Stomach (tissue), 9 donors: ENCODE data around the gene PSMC5. TPM values are rescaled to one million over a fixed set of nuclear protein-coding genes. Genes with fewer than 3 reads are reported as not detected.

ENCODE experiments used
- DNase-seq, 2 donors: peaks; one replicate each; pipeline versions ENCODE4 v3.0.0 to v3.0.0-alpha.2; 2013 to 2019
- H3K27ac ChIP-seq, 5 donors: fragments of 200-600 bp in 4 of 5; sonication (generic) in 4 of 5; one replicate each; pipeline ENCODE4 v1.5.1; 2013 to 2019; ENCODE audit warnings: mild to moderate bottlenecking in 1 of 5, moderate library complexity in 1 of 5
- H3K27me3 ChIP-seq, 3 donors: fragments of 200-600 bp; sonication (generic); one replicate each; pipeline ENCODE4 v1.5.1; 2017 to 2019; ENCODE audit warnings: mixed run types in 1 of 3
- H3K36me3 ChIP-seq, 4 donors: fragments of 200-600 bp; sonication (generic); 1 replicate in 3 of 4; 2 replicates in 1 of 4; pipeline ENCODE4 v1.5.1; 2016 to 2019
- H3K4me1 ChIP-seq, 4 donors: fragments of 200-600 bp; sonication (generic); one replicate each; pipeline ENCODE4 v1.5.1; 2016 to 2019
- H3K4me3 ChIP-seq, 4 donors: fragments of 200-600 bp; sonication (generic) in 3 of 4; one replicate each; pipeline ENCODE4 v1.5.1; 2016 to 2019; ENCODE audit warnings: mild to moderate bottlenecking in 1 of 4
- H3K9me3 ChIP-seq, 4 donors: fragments of 200-600 bp; sonication (generic); one replicate each; pipeline ENCODE4 v1.5.1; 2016 to 2019
- EP300 ChIP-seq: sonication (generic); formaldehyde crosslinking; IDR thresholded peaks from one replicate; pipeline ENCODE4 v1.6.1; 2017; ENCODE audit warnings: antibody characterized with exemption
- POLR2A ChIP-seq, 4 donors: fragments of 450-650 bp; IDR thresholded peaks; one replicate each; pipeline ENCODE4 v1.6.1; 2016; ENCODE audit warnings: antibody characterized with exemption in 4 of 4, control low read depth in 2 of 4, mild to moderate bottlenecking in 1 of 4, moderate library complexity in 1 of 4
- POLR2AphosphoS5 ChIP-seq, 3 donors: sonication (generic); formaldehyde crosslinking; IDR thresholded peaks; one replicate each; pipeline ENCODE4 v1.6.1; 2016; ENCODE audit warnings: antibody characterized with exemption in 3 of 3
- WGBS, 5 donors: extraction: QIAGEN DNeasy Blood & Tissue Kit in 3 of 5; methylation state at CpG; one replicate each; pipeline versions ENCODE4 v1.1.5 to v1.1.7; 2013 to 2018; 5-methylcytosine and 5-hydroxymethylcytosine counted together
- intact Hi-C: fragments of 100-400 bp; cut with DNase I; formaldehyde crosslinking; loops from one replicate; pipeline ENCODE4 v1.15.1; 2023; ENCODE audit warnings: low total_unique reads
- polyA plus RNA-seq, 3 donors: library from polyadenylated mRNA; stranded (reverse); fragments of 200-250 nt; gene quantifications; one replicate each; pipeline ENCODE4 v1.2.3, GENCODE V29; 2013
- total RNA-seq, 5 donors: library from RNA; depleted of rRNA; stranded (reverse); fragments of >200 nt; gene quantifications; one replicate each; pipeline versions ENCODE4 v1.1.0 to v1.2.3, GENCODE V29; 2014 to 2016
- TF ChIP-seq, protein P1 (sequence below), 7 experiments: fragments of 450-650 bp in 4 of 7; fragments of 200-600 bp in 3 of 7; sonication (generic) in 3 of 7; IDR thresholded peaks; one replicate each; pipeline ENCODE4 v1.5.1; 2016 to 2019; ENCODE audit warnings: antibody characterized with exemption in 7 of 7, control low read depth in 2 of 7, mild to moderate bottlenecking in 1 of 7
- donor health status: healthy with polysubstance abuse.
- donor health status: Bipolar disorder and iron deficiency.
- donor health status: healthy.

PSMC5 gene
- total and polyA plus RNA-seq, 8 donors: 19.2 to 211 (median 118) TPM

DNA sequence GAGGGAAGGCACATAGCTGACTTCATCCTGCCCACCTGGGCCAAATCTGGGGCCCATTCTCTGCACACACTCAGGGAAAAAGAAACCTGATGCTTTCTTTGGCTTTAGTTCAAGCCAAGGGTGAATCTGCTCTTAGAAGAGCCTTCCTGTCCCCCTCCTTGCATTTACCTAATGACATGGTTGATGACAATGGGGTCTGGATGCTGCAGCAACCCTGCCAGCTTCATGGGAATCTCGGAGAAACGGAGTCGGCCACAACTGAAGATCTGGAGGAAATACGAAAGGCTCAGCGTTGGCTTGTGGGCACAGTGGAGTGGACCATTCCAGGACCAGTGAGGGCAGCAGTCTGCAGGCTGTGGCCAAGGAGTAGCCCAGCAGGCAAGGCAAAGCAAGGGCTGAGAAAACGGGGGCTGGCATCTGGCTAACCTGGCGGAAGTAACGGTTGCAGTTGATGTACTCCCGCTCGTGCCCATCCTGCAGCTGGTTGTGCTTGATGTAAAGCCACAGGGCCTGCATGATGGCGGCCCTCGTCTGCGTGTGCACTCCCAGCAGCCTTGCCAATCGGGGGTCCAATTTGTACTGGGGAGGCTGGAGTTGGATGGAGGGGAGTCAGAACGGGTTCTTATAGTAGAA lies 6.6 kb downstream of the PSMC5 start:
- peaks cover 32 to 57% (median 43%) of the 10 kb centered on the region in 4 donors for H3K4me1 ChIP-seq
- H3K27ac ChIP-seq: peak overlapping the region in 1 of 5 donors; percentile 37
- DNase-seq: no peak
- TF ChIP-seq, protein P1, sequence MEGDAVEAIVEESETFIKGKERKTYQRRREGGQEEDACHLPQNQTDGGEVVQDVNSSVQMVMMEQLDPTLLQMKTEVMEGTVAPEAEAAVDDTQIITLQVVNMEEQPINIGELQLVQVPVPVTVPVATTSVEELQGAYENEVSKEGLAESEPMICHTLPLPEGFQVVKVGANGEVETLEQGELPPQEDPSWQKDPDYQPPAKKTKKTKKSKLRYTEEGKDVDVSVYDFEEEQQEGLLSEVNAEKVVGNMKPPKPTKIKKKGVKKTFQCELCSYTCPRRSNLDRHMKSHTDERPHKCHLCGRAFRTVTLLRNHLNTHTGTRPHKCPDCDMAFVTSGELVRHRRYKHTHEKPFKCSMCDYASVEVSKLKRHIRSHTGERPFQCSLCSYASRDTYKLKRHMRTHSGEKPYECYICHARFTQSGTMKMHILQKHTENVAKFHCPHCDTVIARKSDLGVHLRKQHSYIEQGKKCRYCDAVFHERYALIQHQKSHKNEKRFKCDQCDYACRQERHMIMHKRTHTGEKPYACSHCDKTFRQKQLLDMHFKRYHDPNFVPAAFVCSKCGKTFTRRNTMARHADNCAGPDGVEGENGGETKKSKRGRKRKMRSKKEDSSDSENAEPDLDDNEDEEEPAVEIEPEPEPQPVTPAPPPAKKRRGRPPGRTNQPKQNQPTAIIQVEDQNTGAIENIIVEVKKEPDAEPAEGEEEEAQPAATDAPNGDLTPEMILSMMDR (IDR thresholded peaks at IDR 0.05): no peak
- no peak for TF ChIP-seq POLR2A (IDR thresholded peaks at IDR 0.05)
- no peak for TF ChIP-seq EP300
- no peak for TF ChIP-seq POLR2AphosphoS5 (IDR thresholded peaks at IDR 0.05)
- H3K36me3 ChIP-seq: peaks cover 80 to 90% (median 88%) of the 10 kb centered on the region in 4 donors
- no peak overlapping the region for H3K4me3 ChIP-seq
- H3K27me3 ChIP-seq: no peaks in the 10 kb centered on the region
- WGBS, 5 donors: 90 to 94% (median 92%) methylated on average over 11 to 15 of the region's 15 CpGs
- no peaks in the 10 kb centered on the region for H3K9me3 ChIP-seq
- intact Hi-C loops: no loop called here

DNA sequence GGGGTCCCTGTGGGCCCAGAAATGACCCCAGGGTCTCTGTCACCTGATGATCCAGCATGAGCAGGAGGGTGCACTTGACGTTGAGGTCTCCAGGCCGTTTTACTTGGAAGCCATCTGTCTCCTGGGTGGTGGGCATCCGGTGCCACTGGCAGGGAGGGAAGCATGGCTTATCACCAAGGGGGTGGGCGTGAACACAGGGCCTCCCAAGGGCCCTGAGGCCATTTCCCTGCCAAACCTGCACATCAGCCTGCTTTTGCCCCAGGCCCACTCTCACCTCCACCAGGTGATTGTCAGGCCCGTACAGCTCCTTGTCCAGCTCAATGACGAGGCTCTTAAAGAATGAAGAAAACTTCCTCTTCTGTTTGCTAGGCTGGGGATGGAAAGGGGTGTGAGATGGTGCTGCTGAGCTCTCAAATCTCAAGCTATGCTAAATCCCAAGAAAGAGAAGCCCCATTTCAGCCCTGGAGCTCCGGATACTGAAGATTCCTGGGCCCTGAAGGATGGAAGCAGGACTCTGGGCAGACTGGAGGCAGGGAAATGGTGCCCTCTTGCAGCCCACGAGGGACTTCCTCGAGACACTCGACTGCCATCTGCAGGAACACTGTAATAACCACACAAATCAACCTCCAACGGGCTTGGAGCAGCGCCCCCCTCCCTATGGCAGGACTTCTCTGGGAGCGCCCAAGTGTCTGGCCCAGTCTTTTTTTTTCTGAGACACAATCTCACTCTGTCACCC lies 7.4 kb downstream of the PSMC5 start:
- H3K9me3 ChIP-seq: no peaks in the 10 kb centered on the region
- no peak overlapping the region for H3K4me3 ChIP-seq
- no peaks in the 10 kb centered on the region for H3K27me3 ChIP-seq
- H3K36me3 ChIP-seq: peaks cover 72 to 84% (median 82%) of the 10 kb centered on the region in 4 donors
- no peak for TF ChIP-seq EP300
- TF ChIP-seq, protein P1 (IDR thresholded peaks at IDR 0.05): peak in 4 of 7 experiments; percentile 25 to 44 (median 34)
- peak in 1 of 3 donors; percentile 42 for TF ChIP-seq POLR2AphosphoS5 (IDR thresholded peaks at IDR 0.05)
- 32 to 41% (median 39%) methylated on average over 11 to 13 of the region's 13 CpGs for WGBS, 5 donors
- peaks cover 33 to 57% (median 44%) of the 10 kb centered on the region in 4 donors for H3K4me1 ChIP-seq
- intact Hi-C loops: no loop called here
- peak overlapping the region in 4 of 5 donors; percentile 11 to 53 (median 32) for H3K27ac ChIP-seq
- peak; percentile 38 to 89 for DNase-seq

DNA sequence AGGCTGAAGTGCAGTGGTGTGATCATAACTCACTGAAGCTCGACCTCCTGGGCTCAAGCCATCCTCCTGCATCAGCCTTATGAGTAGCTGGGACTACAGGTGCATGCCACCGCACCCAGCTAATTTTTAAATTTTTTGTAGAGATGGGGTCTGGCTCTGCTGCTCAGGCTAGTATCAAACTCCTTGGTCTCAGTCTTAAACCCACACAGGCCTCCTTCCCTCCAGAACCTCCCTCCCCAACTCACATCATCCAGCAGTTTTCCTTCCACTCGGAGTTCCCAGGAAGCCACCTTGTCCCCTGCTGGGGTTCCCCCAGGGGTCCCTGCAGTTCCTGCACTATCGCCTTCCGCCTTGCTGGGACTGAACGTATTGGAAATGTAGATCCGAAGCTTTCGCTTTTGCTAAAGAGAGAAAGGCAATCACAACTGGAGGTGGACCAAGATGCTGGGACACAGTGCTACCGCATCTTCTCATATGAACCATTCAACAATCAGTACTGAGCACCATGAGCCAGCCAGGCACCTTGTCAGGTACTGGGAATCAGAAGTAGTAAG lies 8.0 kb downstream of the PSMC5 start:
- H3K4me1 ChIP-seq: peaks cover 39 to 60% (median 48%) of the 10 kb centered on the region in 4 donors
- WGBS, 5 donors: 85 to 87% (median 87%) methylated on average over 9 of the region's 9 CpGs
- peak overlapping the region in 4 of 5 donors; percentile 11 to 53 (median 30) for H3K27ac ChIP-seq
- no peaks in the 10 kb centered on the region for H3K9me3 ChIP-seq
- no peak overlapping the region for H3K4me3 ChIP-seq
- TF ChIP-seq EP300 (no peak), POLR2AphosphoS5 (IDR thresholded peaks at IDR 0.05) (no peak), POLR2A (IDR thresholded peaks at IDR 0.05) (no peak)
- intact Hi-C loops: no loop called here
- no peaks in the 10 kb centered on the region for H3K27me3 ChIP-seq
- peaks cover 66 to 77% (median 75%) of the 10 kb centered on the region in 4 donors for H3K36me3 ChIP-seq
- no peak for DNase-seq

DNA sequence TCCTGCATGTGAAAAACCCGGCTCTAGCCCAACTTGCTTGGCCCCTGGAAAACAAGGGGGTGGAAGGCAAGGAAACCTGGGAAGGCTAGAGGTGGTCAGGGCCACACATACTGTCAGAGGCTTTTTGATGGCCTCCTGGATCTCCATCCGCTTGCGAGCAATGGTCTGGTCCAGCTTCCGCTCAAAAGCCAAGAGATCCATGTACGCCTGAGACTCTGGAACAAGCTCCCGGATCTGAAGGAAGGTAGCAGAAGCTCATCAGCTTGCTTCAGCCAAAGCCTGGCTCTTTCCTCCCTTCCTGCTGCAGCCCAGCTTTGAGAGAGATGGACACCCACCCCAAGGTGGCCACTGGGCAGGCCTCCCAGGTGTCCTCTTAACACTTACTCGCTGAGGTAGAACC lies 9.6 kb downstream of the PSMC5 start:
- intact Hi-C loops: no loop called here
- H3K4me3 ChIP-seq: no peak overlapping the region
- no peak for TF ChIP-seq EP300
- TF ChIP-seq, protein P1 (IDR thresholded peaks at IDR 0.05): no peak
- TF ChIP-seq POLR2A (IDR thresholded peaks at IDR 0.05): no peak
- no peak for TF ChIP-seq POLR2AphosphoS5 (IDR thresholded peaks at IDR 0.05)
- peak overlapping the region in 3 of 5 donors; percentile 95 to 97 (median 96) for H3K27ac ChIP-seq
- DNase-seq: no peak
- H3K4me1 ChIP-seq: peaks cover 54 to 69% (median 62%) of the 10 kb centered on the region in 4 donors
- 90 to 98% (median 93%) methylated on average over 7 of the region's 7 CpGs for WGBS, 5 donors
- no peaks in the 10 kb centered on the region for H3K9me3 ChIP-seq
- peaks cover 50 to 61% (median 59%) of the 10 kb centered on the region in 4 donors for H3K36me3 ChIP-seq
- H3K27me3 ChIP-seq: no peaks in the 10 kb centered on the region
